Frontal cortex (tissue), 4 donors: ENCODE measurements around the gene NAA15. TPM values are rescaled to one million over a fixed set of nuclear protein-coding genes. Genes with fewer than 3 reads are reported as not detected.
"Not testable (repeated sequence)": the region's sequence is repeated elsewhere in the genome, so short reads cannot be mapped to it uniquely, and the experiment has no call there.

Source experiments
- DNase-seq, 2 donors: peaks; one replicate each; pipeline ENCODE4 v3.0.0; 2012; ENCODE audit warnings: low spot score in 2 of 2
- FAIRE-seq: peaks from 2 replicates; lab custom pipeline; 2012; peaks lifted over from hg19 to GRCh38; lab: Jason Lieb, UNC
- total RNA-seq: library from RNA; depleted of rRNA; stranded (reverse); fragments of >200 nt; gene quantifications from one replicate; pipeline ENCODE4 v1.2.3, GENCODE V29; 2014
- donor health status: control.
- donor health status: control.
- donor health status: control.

The NAA15 gene
- total RNA-seq, 1 donor from 2014 or later = 41.6 TPM

GRCh38 chr4:139295206-139295941, 5.9 kb upstream of the NAA15 start:
- DNase-seq (peak; percentile 72 to 84), FAIRE-seq (no peak)

DNA sequence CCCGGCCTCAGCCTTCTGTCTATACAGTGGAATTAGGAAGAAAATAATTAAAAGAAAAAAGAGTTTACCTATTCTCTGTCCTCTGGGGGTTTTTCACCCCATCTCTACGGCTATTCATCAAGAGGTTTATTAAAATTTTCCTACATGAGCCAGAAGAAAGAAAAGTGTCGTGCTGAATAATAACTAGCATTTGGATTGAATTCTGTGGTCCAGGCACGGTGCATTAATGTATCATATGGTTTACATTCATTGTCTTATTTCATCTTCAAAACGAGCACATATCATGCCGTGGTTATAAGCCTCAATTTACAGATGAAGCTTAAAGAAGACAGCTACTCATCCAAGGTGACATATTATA, 5.4 kb upstream of the NAA15 start:
- FAIRE-seq (no peak), DNase-seq (no peak)

GRCh38 chr4:139297001-139297410, 4.3 kb upstream of the NAA15 start:
- DNase-seq (no peak), FAIRE-seq (no peak)

- DNase-seq = no peak
- FAIRE-seq = no peak
These were observed 1.8 kb upstream of the NAA15 start for GRCh38 chr4:139299536-139299935.

GRCh38 chr4:139300431-139301112, 733 bp upstream of the NAA15 start:
- peak in 1 of 2 donors; percentile 18 for DNase-seq
- no peak for FAIRE-seq

GRCh38 chr4:139301821-139302611, 711 bp downstream of the NAA15 start, which contains the start of gene NDUFC1:
NDUFC1 (minus strand) TSS chr4:139302477; CDS start chr4:139295798, 6,679 bp downstream.
- no peak for FAIRE-seq
- DNase-seq = peak in 1 of 2 donors; percentile 34

DNA sequence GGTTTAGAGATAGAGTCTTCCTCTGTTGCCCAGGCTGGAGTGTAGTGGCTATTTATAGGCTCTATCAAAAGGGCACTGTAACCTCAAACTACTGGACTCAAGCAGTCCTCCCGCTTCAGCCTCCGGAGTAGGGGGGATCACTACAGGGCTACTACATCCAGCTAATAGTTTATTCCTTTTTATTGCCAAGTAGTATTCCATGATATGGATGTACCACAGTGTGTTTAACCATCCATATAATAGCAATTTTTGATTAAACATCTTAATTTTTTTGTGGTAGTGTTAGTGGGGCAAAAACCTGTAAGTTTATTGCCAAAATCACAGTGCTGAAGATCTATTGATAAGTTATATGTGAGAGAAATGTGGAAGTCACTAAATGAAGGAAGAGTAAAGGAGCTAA, 3.6 kb downstream of the NAA15 start:
- FAIRE-seq (no peak), DNase-seq (no peak)

DNA sequence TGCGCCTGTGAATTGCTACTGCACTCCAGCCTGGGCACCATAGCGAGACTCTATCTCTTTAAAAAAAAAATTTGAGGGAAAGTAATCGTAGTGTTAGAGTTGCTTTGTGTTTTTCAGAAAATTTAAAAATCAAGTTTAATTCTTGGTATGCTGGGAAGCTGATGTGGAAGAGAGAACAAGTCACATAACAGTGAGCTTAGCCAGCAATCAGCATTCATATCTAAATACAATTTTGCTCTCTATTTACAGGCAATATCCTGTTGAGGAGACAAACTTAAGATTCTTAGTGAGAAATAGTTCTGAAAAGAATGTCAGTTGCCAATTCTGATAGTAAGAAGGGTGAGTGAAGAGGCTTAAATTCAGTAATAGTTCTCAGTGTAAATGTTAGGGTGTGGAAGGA, 10.6 kb downstream of the NAA15 start:
- DNase-seq (no peak), FAIRE-seq (no peak)

GRCh38 chr4:139312552-139313332, 11.4 kb downstream of the NAA15 start:
- no peak for DNase-seq
- FAIRE-seq = no peak

DNA sequence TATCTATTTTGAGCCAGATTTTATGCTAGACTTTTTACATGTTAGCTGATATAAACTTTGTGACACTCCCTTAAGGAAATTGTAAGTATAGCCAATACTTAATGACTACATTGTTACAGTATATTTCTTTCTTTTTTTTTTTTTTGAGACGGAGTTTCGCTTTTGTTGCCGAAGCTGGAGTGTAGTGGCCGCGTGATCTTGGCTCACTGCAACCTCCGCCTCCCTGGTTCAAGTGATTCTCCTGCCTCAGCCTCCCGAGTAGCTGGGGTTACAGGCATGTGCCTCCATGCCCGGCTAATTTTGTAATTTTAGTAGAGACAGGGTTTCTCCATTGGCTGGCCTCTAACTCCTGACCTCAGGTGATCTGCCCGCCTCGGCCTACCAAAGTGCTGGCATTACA, 12.1 kb downstream of the NAA15 start:
- FAIRE-seq, DNase-seq: not testable (repeated sequence)

DNA sequence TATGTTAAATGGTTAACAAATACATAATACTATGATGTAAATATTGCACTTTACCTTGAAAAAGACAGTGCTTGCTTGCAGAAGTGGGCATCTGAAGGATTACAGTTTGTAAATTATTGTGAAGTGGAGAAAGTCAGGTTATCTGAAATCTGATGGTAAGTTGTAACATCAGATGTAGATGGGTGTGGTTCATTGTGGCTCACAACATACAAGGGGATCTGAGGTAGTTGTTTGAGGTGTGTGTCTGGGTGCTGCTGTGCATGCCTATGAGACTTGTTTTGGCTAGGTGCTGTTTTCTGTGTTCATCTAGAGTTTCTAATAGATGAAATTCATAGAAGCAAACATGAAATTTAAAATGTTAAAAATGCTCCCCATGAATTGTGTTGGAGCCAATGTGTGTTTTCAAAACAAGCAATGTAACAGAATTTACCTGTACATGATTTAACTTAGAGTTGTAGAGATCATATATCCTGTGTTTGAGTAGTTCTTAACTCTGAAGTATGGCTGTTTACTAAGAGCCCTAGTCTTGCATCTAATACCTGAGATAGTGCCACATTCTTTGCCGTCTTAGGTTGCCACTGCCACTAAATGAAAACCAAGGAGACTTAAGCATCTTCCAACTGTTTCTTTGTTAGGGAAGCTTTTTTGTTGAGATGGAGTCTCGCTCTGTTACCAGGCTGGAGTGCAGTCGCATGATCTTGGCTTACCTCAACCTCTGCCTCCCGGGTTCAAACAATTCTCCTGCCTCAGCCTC, 12.9 kb downstream of the NAA15 start:
- FAIRE-seq = no peak
- DNase-seq = no peak

- FAIRE-seq (no peak), DNase-seq (no peak)
These were observed 13.9 kb downstream of the NAA15 start for GRCh38 chr4:139315221-139315675.

DNA sequence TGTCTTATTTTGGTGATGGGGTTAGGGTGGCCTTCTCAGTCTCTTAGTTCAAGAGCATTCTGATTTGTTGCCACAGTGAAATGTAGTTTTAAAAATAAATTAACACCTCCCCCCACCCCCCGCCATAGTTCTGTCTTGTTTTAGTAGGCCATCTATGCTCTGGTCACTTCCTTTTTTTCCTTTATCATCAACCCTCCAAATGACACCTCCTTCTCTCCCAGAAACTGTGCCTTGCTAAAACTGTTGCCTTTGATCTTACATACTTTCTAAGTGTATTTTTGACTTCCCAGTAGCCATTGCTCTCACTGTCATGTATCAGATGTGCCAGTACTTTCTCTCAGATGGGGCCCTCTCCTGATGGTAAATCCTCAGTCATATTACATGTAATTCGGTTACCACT, 15.4 kb downstream of the NAA15 start:
- DNase-seq (no peak), FAIRE-seq (no peak)

DNA sequence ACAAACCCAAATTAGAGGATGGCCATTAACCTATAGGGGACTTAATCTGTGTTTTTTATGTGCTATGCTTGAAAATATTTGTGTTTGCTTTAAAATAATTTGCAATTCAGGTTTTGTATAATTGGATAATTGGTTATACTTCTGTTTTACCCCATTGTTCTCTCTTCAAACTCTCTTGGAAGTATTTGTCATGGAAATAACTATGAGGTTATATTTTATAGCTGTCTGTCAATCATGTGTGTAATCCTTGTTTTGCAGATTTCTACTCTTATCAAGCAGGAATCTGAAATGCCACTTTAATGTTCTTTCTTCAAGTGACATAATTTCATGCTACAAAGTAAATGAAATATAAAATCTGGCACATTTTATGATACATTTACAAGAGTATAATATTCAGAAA, 16.3 kb downstream of the NAA15 start:
- DNase-seq (no peak), FAIRE-seq (no peak)

DNA sequence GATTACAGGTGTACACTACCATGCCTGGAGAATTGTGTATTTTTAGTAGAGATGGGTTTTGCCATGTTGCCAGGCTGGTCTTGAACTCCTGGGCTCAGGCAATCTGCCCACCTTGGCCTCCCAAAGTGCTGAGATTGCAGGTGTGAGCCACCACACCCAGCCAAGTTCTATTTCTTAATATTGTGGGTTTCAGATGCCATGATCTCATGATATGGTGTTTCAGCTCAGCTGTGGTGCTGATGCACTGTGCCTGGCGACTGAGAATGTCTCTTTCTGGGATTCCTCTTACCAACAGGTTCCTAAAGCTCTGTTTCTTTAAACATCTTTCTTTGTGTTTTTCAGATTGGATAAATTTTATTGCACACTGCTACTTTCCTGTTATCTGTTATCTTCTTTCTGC, 18.3 kb downstream of the NAA15 start:
- FAIRE-seq (no peak), DNase-seq (no peak)

DNA sequence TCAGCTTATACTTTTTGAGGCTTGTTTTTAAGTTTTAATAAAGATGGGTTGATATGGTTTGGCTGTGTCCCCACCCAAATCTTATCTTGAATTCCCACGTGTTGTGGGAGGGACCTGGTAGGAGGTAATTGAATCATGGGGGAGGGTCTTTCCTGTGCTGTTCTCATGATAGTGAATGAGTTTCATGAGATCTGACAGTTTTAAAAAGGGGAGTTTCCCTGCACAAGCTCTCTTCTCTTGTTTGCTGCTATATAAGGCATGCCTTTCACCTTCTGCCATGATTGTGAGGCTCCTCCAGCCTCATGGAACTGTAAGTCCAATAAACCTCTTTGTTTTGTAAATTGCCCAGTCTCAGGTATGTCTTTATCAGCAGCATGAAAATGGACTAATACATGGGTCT, 20.8 kb downstream of the NAA15 start:
- DNase-seq, FAIRE-seq: not testable (repeated sequence)

GRCh38 chr4:139322541-139322940, 21.2 kb downstream of the NAA15 start:
- DNase-seq, FAIRE-seq: not testable (repeated sequence)

- FAIRE-seq = no peak
These were observed 23.3 kb downstream of the NAA15 start for GRCh38 chr4:139324620-139325019.

DNA sequence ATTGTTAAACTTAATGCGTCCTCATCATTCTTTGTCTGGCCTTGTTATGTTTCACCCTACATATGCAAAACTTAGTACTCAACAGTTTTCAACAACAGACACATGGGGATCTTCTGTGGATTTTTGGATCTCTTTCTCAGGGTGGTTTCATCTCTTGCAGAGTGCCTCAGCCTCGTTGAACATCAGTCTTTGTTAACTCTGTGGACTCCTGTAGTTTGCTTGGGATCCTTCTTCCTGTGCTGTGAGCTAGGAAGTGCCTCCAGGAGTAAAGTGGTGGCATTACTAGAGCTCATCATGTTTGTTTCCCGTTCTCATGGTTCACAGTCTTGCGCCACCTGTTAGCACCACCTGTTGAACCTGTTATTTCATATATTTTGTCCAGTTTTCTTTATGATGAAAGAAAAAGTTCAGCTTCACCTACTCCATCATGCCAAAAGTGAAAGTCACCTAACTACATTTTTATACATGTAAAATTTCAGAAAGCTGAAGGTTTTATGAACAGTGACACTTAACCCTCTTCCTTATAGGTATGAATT, 28.4 kb downstream of the NAA15 start:
- FAIRE-seq = no peak

More at GRCh38 chr4:139324620-139325019, 23.3 kb downstream of the NAA15 start:
- DNase-seq = no peak

More for the DNA sequence above, 28.4 kb downstream of the NAA15 start:
- DNase-seq = no peak
